Transverse colon (tissue), 4 donors: ENCODE data around the gene ZFPM1. TPM values are rescaled to one million over a fixed set of nuclear protein-coding genes. Genes with fewer than 3 reads are reported as not detected.

ENCODE experiments used
- DNase-seq: peaks from one replicate; pipeline ENCODE4 v3.0.0-alpha.2; 2019
- H3K27ac ChIP-seq, 4 donors: fragments of 200-600 bp; sonication (generic); 2 replicates each; pipeline ENCODE4 v1.5.1; 2016 to 2018; ENCODE audit warnings: inconsistent platforms in 4 of 4
- H3K27me3 ChIP-seq: fragments of 200-600 bp; sonication (generic); 2 replicates; pipeline ENCODE4 v1.5.1; 2017; ENCODE audit warnings: inconsistent platforms
- H3K36me3 ChIP-seq, 4 donors: fragments of 200-600 bp; sonication (generic); 2 replicates each; pipeline ENCODE4 v1.5.1; 2017 to 2019; ENCODE audit warnings: inconsistent platforms in 4 of 4
- H3K4me1 ChIP-seq, 4 donors: fragments of 200-600 bp; sonication (generic); 2 replicates each; pipeline ENCODE4 v1.5.1; 2017 to 2020; ENCODE audit warnings: inconsistent platforms in 4 of 4
- H3K4me3 ChIP-seq, 4 donors: fragments of 200-600 bp; sonication (generic); 1 replicate in 1 of 4; 2 replicates in 3 of 4; pipeline versions ENCODE4 v1.5.1 to v1.6.1; 2017 to 2019; ENCODE audit warnings: inconsistent platforms in 4 of 4
- H3K9me3 ChIP-seq, 2 donors: fragments of 200-600 bp; sonication (generic); 2 replicates each; pipeline ENCODE4 v1.5.1; 2017 to 2019; ENCODE audit warnings: inconsistent platforms in 2 of 2
- CTCF ChIP-seq, 5 experiments: fragments of 200-600 bp in 3 of 5; fragments of 450-650 bp in 2 of 5; sonication (generic) in 3 of 5; IDR thresholded peaks; 1 replicate in 2 of 5; 2 replicates in 3 of 5; pipeline ENCODE4 v1.5.1; 2016 to 2017; ENCODE audit warnings: antibody characterized with exemption in 5 of 5, inconsistent platforms in 3 of 5, mild to moderate bottlenecking in 2 of 5, moderate library complexity in 1 of 5
- EP300 ChIP-seq: sonication (generic); formaldehyde crosslinking; IDR thresholded peaks from one replicate; pipeline ENCODE4 v1.6.1; 2017; ENCODE audit warnings: antibody characterized with exemption, low read depth
- POLR2A ChIP-seq: fragments of 450-650 bp; IDR thresholded peaks from one replicate; pipeline ENCODE4 v1.6.1; 2016; ENCODE audit warnings: antibody characterized with exemption, mild to moderate bottlenecking, moderate library complexity
- POLR2AphosphoS5 ChIP-seq, 3 donors: sonication (generic); formaldehyde crosslinking; IDR thresholded peaks; one replicate each; pipeline ENCODE4 v1.6.1; 2016; ENCODE audit warnings: antibody characterized with exemption in 3 of 3
- WGBS, 2 donors: methylation state at CpG; one replicate each; pipeline ENCODE4 v1.1.5; 2018; ENCODE audit warnings: low coverage in 1 of 2; 5-methylcytosine and 5-hydroxymethylcytosine counted together
- in situ Hi-C, 4 donors: fragments of 200-750 bp; cut with MboI; loops; one replicate each; pipeline versions ENCODE4 v1.15.0 to v1.15.1; 2017; ENCODE audit warnings: low sequenced_read_pairs in 3 of 4, low pct_ligation_motif_present in 1 of 4, low pct_unique_long_range_greater_than_20kb in 1 of 4
- intact Hi-C: fragments of 100-400 bp; cut with DNase I; formaldehyde crosslinking; loops from one replicate; pipeline ENCODE4 v1.15.1; 2023; ENCODE audit warnings: low total_unique reads
- total RNA-seq, 4 donors: library from RNA; depleted of rRNA; stranded (reverse); fragments of >200 nt; gene quantifications; one replicate each; pipeline ENCODE4 v1.1.0, GENCODE V29; 2016

Gene ZFPM1
- total RNA-seq, 4 donors from 2014 or later, result 1.2 to 4.6 (median 3.1) TPM

GRCh38 chr16:88463411-88463810 is 10.3 kb downstream of the ZFPM1 start:
- Histone ChIP-seq H3K27ac (no peak overlapping the region), H3K4me1 (peaks cover 0 to 14% (median 12%) of the 10 kb centered on the region in 4 donors), H3K27me3 (no peaks in the 10 kb centered on the region), H3K4me3 (no peak overlapping the region), H3K36me3 (no peaks in the 10 kb centered on the region), H3K9me3 (no peaks in the 10 kb centered on the region)
- WGBS, 2 donors, result 95% methylated on average over 16 of the region's 16 CpGs; no CpG with 5 or more reads in 1 of the 2 donors
- intact Hi-C loops, result no loop called here
- DNase-seq, result no peak
- TF ChIP-seq POLR2A (no peak), POLR2AphosphoS5 (IDR thresholded peaks at IDR 0.05) (no peak), EP300 (no peak), CTCF (IDR thresholded peaks at IDR 0.05) (no peak)
- in situ Hi-C loops, result no loop called here

- Histone ChIP-seq H3K4me1 (peaks cover 0 to 14% (median 14%) of the 10 kb centered on the region in 4 donors), H3K27me3 (no peaks in the 10 kb centered on the region), H3K27ac (no peak overlapping the region), H3K4me3 (no peak overlapping the region), H3K36me3 (no peaks in the 10 kb centered on the region), H3K9me3 (no peaks in the 10 kb centered on the region)
- WGBS, 2 donors, result 77 to 79% methylated on average over 5 to 25 of the region's 25 CpGs
- TF ChIP-seq POLR2AphosphoS5 (IDR thresholded peaks at IDR 0.05), result no peak
- TF ChIP-seq EP300, result no peak
- no peak for TF ChIP-seq CTCF (IDR thresholded peaks at IDR 0.05)
- TF ChIP-seq POLR2A, result no peak
- in situ Hi-C loops, result no loop called here
- no peak for DNase-seq
- intact Hi-C loops, result no loop called here
Measured at GRCh38 chr16:88464447-88465318, 11.6 kb downstream of the ZFPM1 start.

- Histone ChIP-seq H3K27me3 (no peaks in the 10 kb centered on the region), H3K4me3 (no peak overlapping the region), H3K27ac (no peak overlapping the region), H3K36me3 (no peaks in the 10 kb centered on the region), H3K9me3 (no peaks in the 10 kb centered on the region), H3K4me1 (peaks cover 0 to 14% (median 14%) of the 10 kb centered on the region in 4 donors)
- no peak for TF ChIP-seq CTCF (IDR thresholded peaks at IDR 0.05)
- no peak for TF ChIP-seq POLR2A
- no peak for TF ChIP-seq POLR2AphosphoS5 (IDR thresholded peaks at IDR 0.05)
- no peak for TF ChIP-seq EP300
- no peak for DNase-seq
- intact Hi-C loops, result no loop called here
- WGBS, 2 donors, result 89 to 100% methylated on average over 1 to 22 of the region's 22 CpGs
- in situ Hi-C loops, result no loop called here
Measured at GRCh38 chr16:88465387-88465983, 12.4 kb downstream of the ZFPM1 start.

- TF ChIP-seq POLR2AphosphoS5 (IDR thresholded peaks at IDR 0.05) (no peak), EP300 (no peak), POLR2A (no peak), CTCF (IDR thresholded peaks at IDR 0.05) (no peak)
- 54 to 73% methylated on average over 5 to 15 of the region's 15 CpGs for WGBS, 2 donors
- H3K36me3 ChIP-seq, result no peaks in the 10 kb centered on the region
- peaks cover 0 to 13% (median 12%) of the 10 kb centered on the region in 4 donors for H3K4me1 ChIP-seq
- in situ Hi-C loops (no loop called here), intact Hi-C loops (no loop called here)
- H3K9me3 ChIP-seq, result no peaks in the 10 kb centered on the region
- H3K27ac ChIP-seq, result no peak overlapping the region
- no peaks in the 10 kb centered on the region for H3K27me3 ChIP-seq
- no peak overlapping the region for H3K4me3 ChIP-seq
- DNase-seq, result no peak
Measured at GRCh38 chr16:88466175-88466862, 13.2 kb downstream of the ZFPM1 start.
